GM19239 (cell line): ENCODE data around the gene NID2.

Experiments
- DNase-seq: peaks from one replicate; pipeline ENCODE4 v3.0.0; 2011; ENCODE audit warnings: low spot score; ENCODE audit not compliant: insufficient read length
- FAIRE-seq: peaks from 2 replicates; lab custom pipeline; 2011; peaks lifted over from hg19 to GRCh38; lab: Jason Lieb, UNC

Gene NID2

GRCh38 chr14:52011523-52011922 is 57.3 kb downstream of the NID2 start:
- DNase-seq (no peak), FAIRE-seq (no peak)

GRCh38 chr14:52010173-52010693 is 58.6 kb downstream of the NID2 start:
- FAIRE-seq (no peak), DNase-seq (no peak)

DNA sequence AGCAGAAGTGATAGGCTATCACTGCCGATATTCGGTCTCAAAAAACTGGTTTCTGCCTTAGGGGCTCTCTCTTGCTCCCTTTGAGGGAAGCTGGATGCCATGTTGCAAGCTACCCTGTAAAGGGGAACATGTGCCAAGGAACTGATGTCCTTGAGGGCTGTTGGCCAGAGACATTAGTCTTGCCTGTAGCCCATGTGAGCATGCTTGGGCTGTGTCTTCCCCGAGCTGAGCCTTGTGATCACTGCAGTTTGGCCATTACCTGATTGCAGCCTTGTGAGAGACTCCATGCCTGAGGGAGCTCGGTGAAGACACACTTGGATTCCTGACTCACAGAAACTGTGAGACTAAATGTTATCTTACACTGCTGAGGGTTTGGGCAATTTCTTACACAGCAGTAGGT is 60.7 kb downstream of the NID2 start:
- FAIRE-seq (no peak), DNase-seq (no peak)

GRCh38 chr14:52007637-52008036 is 61.2 kb downstream of the NID2 start:
- FAIRE-seq = no peak

GRCh38 chr14:52007211-52007610 is 61.6 kb downstream of the NID2 start:
- no peak for FAIRE-seq
- no peak for DNase-seq

More at GRCh38 chr14:52007637-52008036, 61.2 kb downstream of the NID2 start:
- no peak for DNase-seq

- peak; percentile 14 for FAIRE-seq
- no peak for DNase-seq
These were observed 62.5 kb downstream of the NID2 start for GRCh38 chr14:52006361-52006760.

GRCh38 chr14:52005625-52006024 is 63.2 kb downstream of the NID2 start:
- no peak for FAIRE-seq
- DNase-seq = no peak

DNA sequence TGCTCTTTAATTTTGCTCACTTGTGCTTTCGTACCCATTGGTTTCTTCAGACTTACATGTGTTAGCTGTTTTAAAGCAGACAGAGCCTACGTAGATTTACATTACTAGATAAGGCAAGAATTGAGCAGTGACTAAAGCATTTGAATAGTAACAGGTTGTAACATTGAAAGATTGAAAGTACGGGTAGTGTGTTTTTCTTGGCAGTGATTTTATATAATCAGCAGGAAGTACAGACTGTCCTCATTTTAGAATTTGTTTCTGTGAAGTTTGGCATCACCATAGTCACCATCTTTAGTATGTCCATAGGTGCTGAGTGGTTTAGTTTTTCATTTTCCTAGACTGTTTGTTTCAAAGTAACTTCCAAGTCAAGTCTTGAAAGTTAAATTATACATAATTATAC is 65.5 kb downstream of the NID2 start:
- no peak for FAIRE-seq
- no peak for DNase-seq

- DNase-seq (no peak), FAIRE-seq (no peak)
These were observed 66.3 kb downstream of the NID2 start for GRCh38 chr14:52002542-52002941.

- no peak for DNase-seq
- peak; percentile 23 for FAIRE-seq
These were observed 68.2 kb downstream of the NID2 start for GRCh38 chr14:52000696-52001095.

DNA sequence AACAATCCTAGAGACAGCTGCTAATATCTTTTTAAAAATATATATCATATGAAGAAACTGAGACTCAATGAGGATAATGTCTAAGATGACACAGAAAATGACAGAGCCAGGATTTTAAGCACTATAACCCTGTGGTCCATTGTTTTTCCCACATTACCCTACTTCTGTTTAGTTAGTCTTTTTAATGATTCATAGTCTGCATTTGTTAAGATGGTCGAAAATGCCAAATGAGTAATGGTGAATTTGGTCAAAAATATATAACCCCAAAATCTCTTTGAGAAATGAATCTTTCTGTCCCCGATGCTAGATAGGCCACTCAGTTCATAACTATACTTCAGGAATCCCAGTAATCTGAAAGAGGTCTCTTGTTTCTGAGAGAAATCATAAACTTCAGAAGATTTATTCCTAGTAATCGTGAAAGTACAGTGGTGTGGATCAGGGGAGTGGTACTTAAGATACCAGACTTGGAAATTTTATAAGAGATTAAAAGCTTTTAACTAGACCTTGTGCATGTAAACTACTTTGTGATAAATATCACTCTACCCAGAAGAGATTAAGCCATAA is 68.8 kb downstream of the NID2 start:
- DNase-seq = no peak
- no peak for FAIRE-seq

GRCh38 chr14:51999084-51999483 is 69.8 kb downstream of the NID2 start:
- DNase-seq = no peak
- no peak for FAIRE-seq

DNA sequence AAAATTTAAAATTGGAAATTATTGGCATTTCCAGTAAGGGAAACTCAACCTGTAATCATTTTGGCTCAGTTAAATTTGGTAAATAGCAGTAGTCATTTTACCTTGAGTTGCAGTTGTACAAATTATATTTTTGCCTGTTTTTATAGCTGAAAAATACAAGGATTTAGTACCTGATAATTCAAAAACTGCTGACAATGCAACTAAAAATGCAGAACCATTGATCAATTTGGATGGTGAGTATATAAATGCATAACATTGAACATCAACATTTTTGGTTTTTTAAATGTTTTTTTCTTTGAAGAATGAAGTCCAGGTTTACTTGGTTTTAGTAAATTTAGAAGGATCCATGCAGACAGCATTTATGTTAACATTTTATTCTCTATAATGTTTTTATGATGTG is 70.5 kb downstream of the NID2 start:
- FAIRE-seq (no peak), DNase-seq (no peak)

GRCh38 chr14:51996148-51996746 is 72.6 kb downstream of the NID2 start:
- DNase-seq = no peak
- no peak for FAIRE-seq

DNA sequence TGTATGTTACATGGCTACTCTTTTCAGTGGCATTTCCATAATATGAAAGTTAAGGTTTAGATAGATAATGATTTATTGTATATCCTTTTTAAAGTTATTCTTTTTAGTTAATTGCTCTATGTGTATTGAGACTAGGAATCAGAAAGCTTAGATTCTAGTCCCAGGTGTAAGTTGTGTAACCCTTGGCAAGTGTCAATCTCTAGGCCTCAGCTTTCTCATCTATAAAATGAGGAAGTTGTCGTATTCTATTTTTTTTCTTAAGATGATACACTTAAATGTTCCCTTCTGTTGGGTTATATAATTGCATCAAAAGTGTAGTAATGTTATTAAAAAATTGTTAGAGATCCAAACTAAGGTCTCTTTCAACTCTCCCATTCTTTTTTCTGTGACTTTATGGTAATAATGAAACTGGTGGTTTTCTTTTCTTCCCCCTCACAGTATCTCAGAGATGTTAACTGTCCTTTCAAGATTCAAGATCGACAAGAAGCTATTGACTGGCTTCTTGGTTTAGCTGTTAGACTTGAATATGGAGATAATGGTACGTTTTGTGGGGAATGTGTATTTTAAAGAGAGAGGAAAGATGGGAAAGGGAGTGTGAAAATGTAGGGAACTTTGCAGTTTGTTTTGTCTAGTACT is 75.5 kb downstream of the NID2 start:
- peak; percentile 70 for FAIRE-seq
- no peak for DNase-seq

- DNase-seq = no peak
- FAIRE-seq = no peak
These were observed 78.4 kb downstream of the NID2 start for GRCh38 chr14:51990488-51990887.

- peak; percentile 98 for FAIRE-seq
- peak; percentile 75 for DNase-seq
These were observed 79.3 kb downstream of the NID2 start, which contains the start of gene RTRAF for GRCh38 chr14:51989293-51990234. Gene RTRAF (plus strand): TSS chr14:51989546. CDS start chr14:51989640, 94 bp downstream.

DNA sequence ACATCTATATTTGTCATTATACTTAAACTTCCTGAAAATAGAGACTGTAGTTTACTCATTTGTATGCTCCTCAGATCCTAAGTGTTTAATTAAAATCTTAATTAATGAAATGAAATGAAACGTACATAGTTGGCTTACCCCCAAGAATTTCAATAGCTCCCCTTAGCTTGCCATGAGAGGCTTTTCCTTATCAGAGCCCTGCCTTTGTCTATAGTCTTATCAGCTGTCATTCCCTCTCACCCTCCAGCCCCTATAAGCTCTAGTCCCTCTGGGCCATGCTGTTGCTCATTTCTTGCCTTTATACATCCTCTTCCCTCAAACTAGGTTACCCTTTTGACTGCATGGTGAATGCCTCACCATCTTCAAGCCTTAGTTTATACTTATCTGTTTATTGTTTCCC is 80.6 kb downstream of the NID2 start:
- FAIRE-seq (no peak), DNase-seq (no peak)

DNA sequence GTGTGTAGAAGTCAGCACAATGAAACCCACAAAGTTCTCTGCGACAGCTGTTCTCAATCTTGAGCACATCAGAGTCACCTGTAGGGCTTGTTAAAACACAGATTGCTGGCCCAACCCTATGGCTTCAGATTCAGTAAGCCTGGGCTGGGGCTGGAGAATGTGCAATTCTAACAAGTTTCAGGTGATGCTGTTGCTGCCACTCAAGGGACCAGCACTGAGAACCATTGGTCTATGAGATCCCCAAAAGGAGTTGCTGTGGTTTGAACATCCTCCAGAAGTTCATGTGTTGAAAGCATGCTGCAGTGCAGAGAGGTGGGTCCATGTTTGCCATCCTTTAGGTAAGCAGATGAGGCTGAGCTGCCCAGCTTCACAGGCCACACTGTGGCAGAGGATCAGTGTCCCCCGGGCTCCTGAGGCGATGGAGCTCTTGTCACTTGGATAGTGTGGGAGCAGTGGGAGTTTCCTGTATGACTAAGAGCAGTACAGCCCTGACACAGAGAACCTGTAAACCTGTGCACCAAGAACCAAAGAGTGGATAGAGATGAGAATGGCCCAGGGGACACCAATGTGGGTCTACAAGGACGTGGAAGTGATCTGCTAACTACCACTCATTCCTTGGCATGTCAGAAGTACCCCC is 87.5 kb downstream of the NID2 start:
- FAIRE-seq (no peak), DNase-seq (no peak)
